GM12865 (cell line): ENCODE results near the gene FOXL3.

Source experiments
- DNase-seq: peaks from one replicate; pipeline ENCODE4 v3.0.0; 2010; ENCODE audit warnings: low read depth
- H3K4me3 ChIP-seq: 2 replicates; pipeline ENCODE4 v1.5.1; 2011; ENCODE audit warnings: mild to moderate bottlenecking, low read depth, low read length, control low read depth
- TF ChIP-seq, protein P1 (sequence below): IDR thresholded peaks from 2 replicates; pipeline ENCODE4 v1.5.1; 2011; ENCODE audit warnings: low read length, control low read depth, low read depth, inconsistent platforms; ENCODE audit not compliant: insufficient read depth; ENCODE audit errors: missing control alignments

The FOXL3 gene

DNA sequence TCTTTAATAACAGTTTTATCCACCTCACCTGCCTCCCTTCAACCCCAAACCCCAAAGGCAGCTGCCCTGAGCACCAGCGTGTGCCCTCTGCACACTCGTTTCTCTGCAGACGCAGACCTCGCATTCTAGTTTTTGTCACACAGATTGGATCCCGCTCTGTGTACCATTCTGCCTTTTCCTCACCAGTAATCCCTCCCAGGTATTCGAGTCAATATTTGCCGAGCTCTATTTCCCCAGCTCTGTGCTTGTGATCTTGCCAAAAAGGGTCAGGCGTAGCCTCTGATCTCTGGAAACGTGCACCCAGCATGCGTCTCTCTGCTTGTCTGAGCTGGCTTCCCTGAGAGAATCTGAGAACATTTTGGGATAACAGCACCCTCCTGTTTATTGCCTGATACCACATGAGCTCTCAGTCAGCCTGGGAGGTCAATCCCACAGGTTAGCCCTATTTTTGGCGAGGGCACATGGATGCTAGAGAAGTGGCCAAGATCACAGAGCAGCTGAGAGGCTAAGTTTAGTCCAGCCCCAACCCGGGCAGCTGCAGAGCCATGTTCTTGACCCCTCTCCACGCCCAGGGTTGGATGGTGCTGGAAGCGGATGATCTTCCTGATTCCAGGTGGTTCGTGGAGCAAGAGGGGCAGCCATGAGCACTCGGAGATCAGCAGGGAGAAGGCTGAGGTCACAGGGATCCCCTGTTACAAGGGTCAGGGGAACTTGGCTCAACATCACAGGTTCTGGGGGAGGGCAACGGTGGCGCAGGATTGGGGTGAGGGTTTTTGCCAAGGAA lies 29.1 kb downstream of the FOXL3 start:
- DNase-seq: no peak
- TF ChIP-seq, protein P1, sequence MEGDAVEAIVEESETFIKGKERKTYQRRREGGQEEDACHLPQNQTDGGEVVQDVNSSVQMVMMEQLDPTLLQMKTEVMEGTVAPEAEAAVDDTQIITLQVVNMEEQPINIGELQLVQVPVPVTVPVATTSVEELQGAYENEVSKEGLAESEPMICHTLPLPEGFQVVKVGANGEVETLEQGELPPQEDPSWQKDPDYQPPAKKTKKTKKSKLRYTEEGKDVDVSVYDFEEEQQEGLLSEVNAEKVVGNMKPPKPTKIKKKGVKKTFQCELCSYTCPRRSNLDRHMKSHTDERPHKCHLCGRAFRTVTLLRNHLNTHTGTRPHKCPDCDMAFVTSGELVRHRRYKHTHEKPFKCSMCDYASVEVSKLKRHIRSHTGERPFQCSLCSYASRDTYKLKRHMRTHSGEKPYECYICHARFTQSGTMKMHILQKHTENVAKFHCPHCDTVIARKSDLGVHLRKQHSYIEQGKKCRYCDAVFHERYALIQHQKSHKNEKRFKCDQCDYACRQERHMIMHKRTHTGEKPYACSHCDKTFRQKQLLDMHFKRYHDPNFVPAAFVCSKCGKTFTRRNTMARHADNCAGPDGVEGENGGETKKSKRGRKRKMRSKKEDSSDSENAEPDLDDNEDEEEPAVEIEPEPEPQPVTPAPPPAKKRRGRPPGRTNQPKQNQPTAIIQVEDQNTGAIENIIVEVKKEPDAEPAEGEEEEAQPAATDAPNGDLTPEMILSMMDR: no peak
- no peak overlapping the region for H3K4me3 ChIP-seq

DNA sequence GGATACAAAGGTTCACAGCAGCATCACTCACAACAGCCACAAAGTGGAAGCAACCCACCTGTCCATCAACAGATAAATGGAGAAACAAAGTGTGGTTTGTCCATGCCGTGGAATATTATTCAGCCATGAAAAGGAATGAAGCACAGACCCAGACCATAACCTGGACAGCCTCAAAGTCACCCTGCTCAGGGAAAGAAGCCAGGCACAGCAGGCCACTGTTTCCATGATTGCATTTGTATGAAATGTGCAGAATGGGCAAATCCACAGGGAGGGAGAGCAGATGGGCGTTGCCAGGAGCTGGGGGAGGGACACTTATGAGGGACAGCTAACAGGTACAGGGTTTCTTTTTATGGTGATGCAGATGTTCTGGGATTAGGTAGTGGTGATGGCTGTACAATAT lies 30.3 kb downstream of the FOXL3 start:
- H3K4me3 ChIP-seq: no peak overlapping the region
- no peak for DNase-seq

DNA sequence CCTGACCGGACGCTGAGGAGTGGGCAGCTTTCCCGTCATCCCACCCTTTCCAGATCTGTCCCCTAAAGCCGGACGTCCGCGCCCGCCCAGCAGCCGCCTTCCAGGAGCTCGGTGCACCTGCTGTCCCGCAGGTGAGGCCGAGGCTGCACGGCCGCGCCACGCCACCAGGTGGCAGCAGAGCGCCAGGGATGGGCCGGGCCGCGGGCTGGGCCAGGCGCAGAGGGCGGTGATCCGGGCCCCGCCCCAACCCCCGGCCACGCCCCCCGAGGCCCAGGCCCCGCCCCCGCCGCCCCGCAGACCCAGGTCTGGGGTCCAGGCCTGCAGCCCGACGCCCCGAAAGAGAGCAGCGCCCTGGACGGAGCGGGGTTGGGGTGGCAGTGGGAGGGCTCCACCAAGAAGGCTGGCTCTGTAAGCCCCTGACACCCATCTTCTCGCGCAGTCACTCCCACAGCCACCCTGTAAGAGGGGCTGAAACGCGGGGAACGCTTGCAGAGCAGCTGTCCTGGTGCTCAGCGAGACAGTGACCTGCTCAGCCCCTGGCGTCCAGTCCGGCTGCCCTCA lies 32.2 kb downstream of the FOXL3 start:
- DNase-seq: peak; percentile 63
- TF ChIP-seq, protein P1: peak; percentile 76
- no peak overlapping the region for H3K4me3 ChIP-seq

More for the DNA sequence above, 30.3 kb downstream of the FOXL3 start:
- TF ChIP-seq, protein P1: no peak

DNA sequence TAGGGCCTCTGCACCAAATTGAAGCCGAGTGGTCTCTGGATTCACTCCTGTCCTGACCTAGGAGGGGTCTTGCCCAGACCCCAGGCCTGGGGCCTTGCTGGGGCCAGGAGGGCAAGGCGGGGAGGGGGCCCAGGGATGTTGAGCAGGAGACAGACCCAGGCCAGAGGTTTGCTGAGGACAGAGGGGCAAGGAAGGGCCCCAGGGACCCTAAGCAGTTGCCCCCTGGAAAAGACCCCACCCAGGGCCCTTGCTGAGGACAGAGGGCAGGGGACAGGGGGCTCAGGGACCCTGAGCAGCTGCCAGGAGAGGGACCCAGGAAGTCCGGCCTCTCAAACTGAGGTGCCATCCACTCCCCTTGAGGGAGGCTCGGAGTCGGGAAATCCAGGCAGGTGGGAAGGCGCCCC lies 32.7 kb downstream of the FOXL3 start:
- H3K4me3 ChIP-seq: no peak overlapping the region
- TF ChIP-seq, protein P1: no peak
- DNase-seq: no peak

GRCh38 chr7:323410-323809 lies 33.4 kb downstream of the FOXL3 start:
- no peak for DNase-seq
- TF ChIP-seq, protein P1: no peak
- H3K4me3 ChIP-seq: no peak overlapping the region

DNA sequence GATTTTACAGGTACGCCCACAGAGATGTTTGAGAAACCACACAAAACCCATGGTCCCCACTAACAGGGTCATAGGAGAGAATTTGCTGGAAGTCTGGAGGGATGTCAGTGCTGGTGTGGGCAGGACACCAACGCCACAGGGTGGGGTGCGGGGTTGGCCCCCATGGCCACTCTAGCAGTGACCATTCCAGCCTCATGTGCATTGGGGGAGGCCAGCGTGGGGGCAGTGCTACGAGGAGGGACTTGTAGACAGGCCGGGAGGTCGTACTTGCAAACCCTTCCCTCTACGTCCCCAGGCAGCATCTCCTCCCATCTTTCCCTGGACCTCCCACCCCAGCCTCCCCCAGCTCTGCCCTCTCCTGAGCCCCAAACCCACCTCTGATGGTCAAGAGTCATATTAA lies 34.0 kb downstream of the FOXL3 start:
- H3K4me3 ChIP-seq: no peak overlapping the region
- no peak for DNase-seq
- TF ChIP-seq, protein P1: no peak
